Panc1 (cell line): ENCODE measurements around the gene ADAM10. TPM values are rescaled to one million over a fixed set of nuclear protein-coding genes. Genes with fewer than 3 reads are reported as not detected.

ENCODE experiments used
- ATAC-seq: fragments of 200-7000 bp; cut with Tn5 transposase; 2 replicates; pipeline ENCODE4 v1.9.1; 2020; ENCODE audit warnings: mild to moderate bottlenecking, moderate library complexity
- BruUV-seq: library from RNA; stranded (reverse); fragments of 400-500 nt; replicated peaks from 2 replicates; lab custom pipeline; 2021; lab: Mats Ljungman, UMichigan
- CTCF ChIA-PET: fragments of 300-600 bp; sonication (Branson Sonifier 250); formaldehyde crosslinking; loops from one replicate; lab custom pipeline; 2022; ENCODE audit warnings: antibody characterized with exemption; lab: Charles Lee
- POLR2A ChIA-PET: fragments of 300-600 bp; sonication (Branson Sonifier 250); formaldehyde crosslinking; loops from one replicate; lab custom pipeline; 2022; ENCODE audit warnings: antibody characterized with exemption; lab: Charles Lee
- DNase-seq: peaks from one replicate; pipeline ENCODE4 v3.0.0-alpha.2; 2010; ENCODE audit warnings: low read depth, low spot score
- H3K27ac ChIP-seq: 2 replicates; pipeline ENCODE4 v1.5.1; 2011; ENCODE audit warnings: mild to moderate bottlenecking, low read length, inconsistent platforms
- H3K27me3 ChIP-seq: fragments of 200-500 bp; sonication (Bioruptor generic); 2 replicates; pipeline ENCODE4 v1.6.0; 2014; ENCODE audit warnings: low read length, inconsistent platforms; ENCODE audit not compliant: control insufficient read depth, insufficient read depth
- H3K36me3 ChIP-seq: fragments of 200-500 bp; sonication (Bioruptor generic); 2 replicates; pipeline ENCODE4 v1.5.1; 2014; ENCODE audit warnings: inconsistent platforms, mild to moderate bottlenecking, low read length, moderate library complexity; ENCODE audit not compliant: control insufficient read depth, insufficient read depth
- H3K4me1 ChIP-seq: 2 replicates; pipeline ENCODE4 v1.5.1; 2011; ENCODE audit warnings: inconsistent platforms, mild to moderate bottlenecking, low read length, moderate library complexity; ENCODE audit not compliant: control insufficient read depth, insufficient read depth
- H3K4me3 ChIP-seq, 2 experiments: 2 replicates each; pipeline ENCODE4 v1.5.1; 2011 to 2012; ENCODE audit warnings: low read depth in 2 of 2, low read length in 2 of 2, mild to moderate bottlenecking in 2 of 2, inconsistent platforms in 1 of 2, moderate library complexity in 1 of 2
- H3K9me3 ChIP-seq: fragments of 200-500 bp; sonication (Bioruptor generic); 2 replicates; pipeline ENCODE4 v1.5.1; 2014; ENCODE audit warnings: low read depth, mild to moderate bottlenecking, inconsistent platforms, low read length, moderate library complexity; ENCODE audit not compliant: control insufficient read depth, insufficient read depth
- POLR2AphosphoS5 ChIP-seq: IDR thresholded peaks from 2 replicates; pipeline ENCODE4 v1.6.1; 2012; ENCODE audit warnings: mild to moderate bottlenecking, low read depth, low read length, moderate library complexity
- REST ChIP-seq, 2 experiments: IDR thresholded peaks; 2 replicates each; pipeline ENCODE4 v1.6.1; 2011 to 2012; ENCODE audit warnings: low read depth in 2 of 2, control low read depth in 1 of 2, low read length in 1 of 2, mild to moderate bottlenecking in 1 of 2, moderate library complexity in 1 of 2; ENCODE audit not compliant: insufficient read depth in 1 of 2
- SIN3A ChIP-seq: IDR thresholded peaks from 2 replicates; pipeline ENCODE4 v1.6.1; 2012; ENCODE audit warnings: low read depth, mild to moderate bottlenecking, low read length, moderate library complexity, borderline replicate concordance; ENCODE audit not compliant: insufficient read depth
- TCF7L2 ChIP-seq: IDR thresholded peaks from 2 replicates; pipeline ENCODE4 v1.6.1; 2011; ENCODE audit warnings: mild to moderate bottlenecking, low read depth, low read length, inconsistent platforms
- in situ Hi-C: cut with HindIII; loops from 2 replicates; pipeline ENCODE4 v1.10.0; 2016; ENCODE audit warnings: low sequenced_read_pairs, low pct_unique_long_range_greater_than_20kb
- intact Hi-C: fragments of 100-400 bp; cut with micrococcal nuclease; formaldehyde crosslinking; loops from one replicate; pipeline ENCODE4 v1.10.0; 2022; ENCODE audit not compliant: unreplicated experiment
- total RNA-seq: library from RNA; stranded (reverse); gene quantifications from one replicate; pipeline ENCODE4 v1.2.1, GENCODE V29; 2021; ENCODE audit not compliant: unreplicated experiment
- TF ChIP-seq, protein P1 (sequence below): fragments of 450-650 bp; IDR thresholded peaks from 2 replicates; pipeline ENCODE4 v1.5.1; 2017; ENCODE audit warnings: mild to moderate bottlenecking

Gene ADAM10
- total RNA-seq, 1 experiment from 2014 or later, result 176 TPM

GRCh38 chr15:58632789-58633188 is 116.7 kb downstream of the ADAM10 start:
- Histone ChIP-seq H3K4me1 (no peaks in the 10 kb centered on the region; the same call in 1 of the 2 replicates), H3K9me3 (no peaks in the 10 kb centered on the region), H3K27me3 (no peaks in the 10 kb centered on the region), H3K27ac (no peak overlapping the region), H3K4me3 (no peak overlapping the region), H3K36me3 (0 out of 2 replicates have a peak, but pooled peaks cover 3% of the 10 kb centered on the region)
- intact Hi-C loops, result no loop called here
- ChIA-PET CTCF (no interaction called here), POLR2A (no interaction called here)
- DNase-seq, result no peak
- no peak for ATAC-seq
- BruUV-seq, result no TSS peak
- in situ Hi-C loops, result no loop called here
- TF ChIP-seq REST (IDR thresholded peaks at IDR 0.05; ENCODE audit: insufficient read depth in 1 of 2, low read depth in 2 of 2, low read length in 1 of 2) (no peak), POLR2AphosphoS5 (no peak), TCF7L2 (no peak)
- TF ChIP-seq, protein P1, sequence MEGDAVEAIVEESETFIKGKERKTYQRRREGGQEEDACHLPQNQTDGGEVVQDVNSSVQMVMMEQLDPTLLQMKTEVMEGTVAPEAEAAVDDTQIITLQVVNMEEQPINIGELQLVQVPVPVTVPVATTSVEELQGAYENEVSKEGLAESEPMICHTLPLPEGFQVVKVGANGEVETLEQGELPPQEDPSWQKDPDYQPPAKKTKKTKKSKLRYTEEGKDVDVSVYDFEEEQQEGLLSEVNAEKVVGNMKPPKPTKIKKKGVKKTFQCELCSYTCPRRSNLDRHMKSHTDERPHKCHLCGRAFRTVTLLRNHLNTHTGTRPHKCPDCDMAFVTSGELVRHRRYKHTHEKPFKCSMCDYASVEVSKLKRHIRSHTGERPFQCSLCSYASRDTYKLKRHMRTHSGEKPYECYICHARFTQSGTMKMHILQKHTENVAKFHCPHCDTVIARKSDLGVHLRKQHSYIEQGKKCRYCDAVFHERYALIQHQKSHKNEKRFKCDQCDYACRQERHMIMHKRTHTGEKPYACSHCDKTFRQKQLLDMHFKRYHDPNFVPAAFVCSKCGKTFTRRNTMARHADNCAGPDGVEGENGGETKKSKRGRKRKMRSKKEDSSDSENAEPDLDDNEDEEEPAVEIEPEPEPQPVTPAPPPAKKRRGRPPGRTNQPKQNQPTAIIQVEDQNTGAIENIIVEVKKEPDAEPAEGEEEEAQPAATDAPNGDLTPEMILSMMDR, result no peak

GRCh38 chr15:58631319-58631718 is 118.2 kb downstream of the ADAM10 start:
- H3K27me3 ChIP-seq, result no peaks in the 10 kb centered on the region
- ATAC-seq (no peak), DNase-seq (no peak)
- in situ Hi-C loops (no loop called here), intact Hi-C loops (no loop called here)
- no peaks in the 10 kb centered on the region for H3K9me3 ChIP-seq
- TF ChIP-seq TCF7L2, result no peak
- no peak for TF ChIP-seq SIN3A
- TF ChIP-seq REST (IDR thresholded peaks at IDR 0.05; ENCODE audit: insufficient read depth in 1 of 2, low read depth in 2 of 2, low read length in 1 of 2), result no peak
- TF ChIP-seq POLR2AphosphoS5, result no peak
- TF ChIP-seq, protein P1, result no peak
- no TSS peak for BruUV-seq
- ChIA-PET CTCF (no interaction called here), POLR2A (no interaction called here)
- no peaks in the 10 kb centered on the region; the same call in 1 of the 2 replicates for H3K4me1 ChIP-seq
- no peak overlapping the region for H3K27ac ChIP-seq
- H3K4me3 ChIP-seq, result no peak overlapping the region
- peaks cover 3% of the 10 kb centered on the region; the same call in 1 of the 2 replicates for H3K36me3 ChIP-seq
